Muscle layer of colon (tissue), 2 donors: Measurements from ENCODE around the gene MAGI2.
A peak's percentile ranks its signal among the peaks of the same experiment; 100 is the strongest.

ENCODE experiments used
- H3K27ac ChIP-seq: one replicate; pipeline ENCODE4 v1.7.0; 2013; ENCODE audit warnings: low read depth, mild to moderate bottlenecking, low read length, moderate library complexity
- H3K27me3 ChIP-seq, 2 donors: one replicate each; pipeline ENCODE4 v1.7.0; 2013; ENCODE audit warnings: low read length in 2 of 2, mild to moderate bottlenecking in 2 of 2; ENCODE audit not compliant: insufficient read depth in 2 of 2, control insufficient read depth in 1 of 2
- H3K36me3 ChIP-seq: one replicate; pipeline ENCODE4 v1.7.0; 2013; ENCODE audit warnings: mild to moderate bottlenecking, low read length; ENCODE audit not compliant: insufficient read depth
- H3K4me1 ChIP-seq: one replicate; pipeline ENCODE4 v1.7.0; 2013; ENCODE audit warnings: mild to moderate bottlenecking, low read length; ENCODE audit not compliant: insufficient read depth
- H3K4me3 ChIP-seq, 2 donors: one replicate each; pipeline ENCODE4 v1.7.0; 2013; ENCODE audit warnings: low read length in 2 of 2, low read depth in 1 of 2, mild to moderate bottlenecking in 1 of 2, moderate library complexity in 1 of 2
- H3K9ac ChIP-seq: one replicate; pipeline ENCODE4 v1.7.0; 2013; ENCODE audit warnings: low read length
- H3K9me3 ChIP-seq: one replicate; pipeline ENCODE4 v1.7.0; 2013; ENCODE audit warnings: mild to moderate bottlenecking, low read length
- donor health status: abdominal sarcoma.
- donor health status: Adenocarcinoma of cecum.

The MAGI2 gene

GRCh38 chr7:78026492-78026891 is 1427.0 kb downstream of the MAGI2 start:
- Histone ChIP-seq H3K9me3 (no peaks in the 10 kb centered on the region), H3K4me1 (no peaks in the 10 kb centered on the region), H3K4me3 (no peak overlapping the region), H3K36me3 (no peaks in the 10 kb centered on the region), H3K9ac (no peak overlapping the region), H3K27me3 (no peaks in the 10 kb centered on the region), H3K27ac (no peak overlapping the region)

- Histone ChIP-seq H3K36me3 (no peaks in the 10 kb centered on the region), H3K9ac (no peak overlapping the region), H3K4me1 (no peaks in the 10 kb centered on the region), H3K27me3 (no peaks in the 10 kb centered on the region), H3K4me3 (no peak overlapping the region), H3K9me3 (no peaks in the 10 kb centered on the region), H3K27ac (no peak overlapping the region)
These were observed 1428.9 kb downstream of the MAGI2 start for GRCh38 chr7:78024591-78024990.

GRCh38 chr7:78023191-78023590 is 1430.3 kb downstream of the MAGI2 start:
- Histone ChIP-seq H3K4me1 (peaks cover 8% of the 10 kb centered on the region), H3K9ac (no peak overlapping the region), H3K9me3 (no peaks in the 10 kb centered on the region), H3K27me3 (no peaks in the 10 kb centered on the region), H3K27ac (no peak overlapping the region), H3K4me3 (no peak overlapping the region), H3K36me3 (no peaks in the 10 kb centered on the region)

- Histone ChIP-seq H3K27ac (no peak overlapping the region), H3K4me3 (no peak overlapping the region), H3K27me3 (no peaks in the 10 kb centered on the region), H3K9ac (no peak overlapping the region), H3K9me3 (no peaks in the 10 kb centered on the region), H3K36me3 (no peaks in the 10 kb centered on the region), H3K4me1 (peaks cover 16% of the 10 kb centered on the region)
These were observed 1431.3 kb downstream of the MAGI2 start for GRCh38 chr7:78022165-78022564.

GRCh38 chr7:78020874-78021249 is 1432.6 kb downstream of the MAGI2 start:
- H3K9ac ChIP-seq, result no peak overlapping the region
- no peaks in the 10 kb centered on the region for H3K27me3 ChIP-seq
- no peak overlapping the region for H3K4me3 ChIP-seq
- no peaks in the 10 kb centered on the region for H3K9me3 ChIP-seq
- H3K4me1 ChIP-seq, result peaks cover 17% of the 10 kb centered on the region
- H3K36me3 ChIP-seq, result no peaks in the 10 kb centered on the region
- peak overlapping the region; percentile 90 for H3K27ac ChIP-seq

GRCh38 chr7:78020136-78020873 is 1433.2 kb downstream of the MAGI2 start:
- H3K36me3 ChIP-seq, result no peaks in the 10 kb centered on the region
- no peaks in the 10 kb centered on the region for H3K27me3 ChIP-seq
- no peaks in the 10 kb centered on the region for H3K9me3 ChIP-seq
- H3K9ac ChIP-seq, result no peak overlapping the region
- H3K4me1 ChIP-seq, result peaks cover 17% of the 10 kb centered on the region
- H3K27ac ChIP-seq, result peak overlapping the region; percentile 90
- peak overlapping the region in 1 of 2 donors; percentile 58 for H3K4me3 ChIP-seq

- Histone ChIP-seq H3K27me3 (no peaks in the 10 kb centered on the region), H3K36me3 (no peaks in the 10 kb centered on the region), H3K9ac (no peak overlapping the region), H3K9me3 (no peaks in the 10 kb centered on the region), H3K4me1 (peaks cover 17% of the 10 kb centered on the region), H3K4me3 (peak overlapping the region; percentile 52 to 66), H3K27ac (peak overlapping the region; percentile 84)
These were observed 1433.9 kb downstream of the MAGI2 start for GRCh38 chr7:78019447-78020135.

GRCh38 chr7:78018641-78019446 is 1434.6 kb downstream of the MAGI2 start:
- H3K9me3 ChIP-seq, result no peaks in the 10 kb centered on the region
- H3K4me3 ChIP-seq, result peak overlapping the region; percentile 58 to 66
- H3K27me3 ChIP-seq, result no peaks in the 10 kb centered on the region
- peak overlapping the region; percentile 50 for H3K9ac ChIP-seq
- H3K27ac ChIP-seq, result peak overlapping the region; percentile 66
- peaks cover 17% of the 10 kb centered on the region for H3K4me1 ChIP-seq
- no peaks in the 10 kb centered on the region for H3K36me3 ChIP-seq

- H3K4me3 ChIP-seq, result no peak overlapping the region
- peaks cover 17% of the 10 kb centered on the region for H3K4me1 ChIP-seq
- no peaks in the 10 kb centered on the region for H3K36me3 ChIP-seq
- H3K27me3 ChIP-seq, result no peaks in the 10 kb centered on the region
- H3K27ac ChIP-seq, result no peak overlapping the region
- no peak overlapping the region for H3K9ac ChIP-seq
- no peaks in the 10 kb centered on the region for H3K9me3 ChIP-seq
These were observed 1435.8 kb downstream of the MAGI2 start for GRCh38 chr7:78017591-78018100.

- H3K36me3 ChIP-seq, result no peaks in the 10 kb centered on the region
- H3K27ac ChIP-seq, result no peak overlapping the region
- no peaks in the 10 kb centered on the region for H3K27me3 ChIP-seq
- peaks cover 17% of the 10 kb centered on the region for H3K4me1 ChIP-seq
- no peak overlapping the region for H3K4me3 ChIP-seq
- no peaks in the 10 kb centered on the region for H3K9me3 ChIP-seq
- no peak overlapping the region for H3K9ac ChIP-seq
These were observed 1437.8 kb downstream of the MAGI2 start for GRCh38 chr7:78015574-78016260.

GRCh38 chr7:78014401-78014800 is 1439.1 kb downstream of the MAGI2 start:
- Histone ChIP-seq H3K4me3 (no peak overlapping the region), H3K27ac (no peak overlapping the region), H3K27me3 (no peaks in the 10 kb centered on the region), H3K9me3 (no peaks in the 10 kb centered on the region), H3K36me3 (no peaks in the 10 kb centered on the region), H3K4me1 (peaks cover 17% of the 10 kb centered on the region), H3K9ac (no peak overlapping the region)
